Vagina (tissue), 2 donors: ENCODE measurements around the gene NME4. TPM values are rescaled to one million over a fixed set of nuclear protein-coding genes. Genes with fewer than 3 reads are reported as not detected.

ENCODE experiments used
- DNase-seq, 2 donors: peaks; one replicate each; pipeline ENCODE4 v3.0.0-alpha.2; 2017; ENCODE audit errors: extremely low spot score in 2 of 2
- H3K27ac ChIP-seq: fragments of 200-600 bp; sonication (generic); one replicate; pipeline ENCODE4 v1.5.1; 2019
- H3K27me3 ChIP-seq: fragments of 200-600 bp; sonication (generic); one replicate; pipeline ENCODE4 v1.5.1; 2019
- H3K36me3 ChIP-seq, 2 donors: fragments of 200-600 bp; sonication (generic); one replicate each; pipeline ENCODE4 v1.5.1; 2017 to 2019
- H3K4me1 ChIP-seq: fragments of 200-600 bp; sonication (generic); one replicate; pipeline ENCODE4 v1.5.1; 2019
- H3K4me3 ChIP-seq, 2 donors: fragments of 200-600 bp; sonication (generic); 1 replicate in 1 of 2; 2 replicates in 1 of 2; pipeline ENCODE4 v1.5.1; 2016 to 2019
- H3K9me3 ChIP-seq: fragments of 200-600 bp; sonication (generic); one replicate; pipeline ENCODE4 v1.5.1; 2019
- POLR2A ChIP-seq, 2 donors: fragments of 450-650 bp; IDR thresholded peaks; one replicate each; pipeline ENCODE4 v1.6.1; 2017; ENCODE audit warnings: antibody characterized with exemption in 2 of 2, mild to moderate bottlenecking in 2 of 2, moderate library complexity in 2 of 2
- POLR2AphosphoS5 ChIP-seq, 2 donors: sonication (generic); formaldehyde crosslinking; IDR thresholded peaks; one replicate each; pipeline ENCODE4 v1.9.0; 2017; ENCODE audit warnings: antibody characterized with exemption in 2 of 2, mild to moderate bottlenecking in 2 of 2, low read depth in 1 of 2; ENCODE audit not compliant: insufficient read depth in 1 of 2
- intact Hi-C: fragments of 100-400 bp; cut with DNase I; formaldehyde crosslinking; loops from one replicate; pipeline ENCODE4 v1.15.1; 2023
- total RNA-seq: library from RNA; depleted of rRNA; stranded (reverse); fragments of >200 nt; gene quantifications from one replicate; pipeline ENCODE4 v1.2.3, GENCODE V29; 2016
- TF ChIP-seq, protein P1 (sequence below), 3 experiments: fragments of 450-650 bp in 2 of 3; fragments of 200-600 bp in 1 of 3; sonication (generic) in 1 of 3; IDR thresholded peaks; one replicate each; pipeline ENCODE4 v1.5.1; 2017 to 2019; ENCODE audit warnings: antibody characterized with exemption in 3 of 3, mild to moderate bottlenecking in 2 of 3, moderate library complexity in 2 of 3

The NME4 gene
- total RNA-seq, 1 donor from 2014 or later = 88.6 TPM

- peaks cover 27% of the 10 kb centered on the region for H3K4me1 ChIP-seq
- H3K27ac ChIP-seq = no peak overlapping the region
- no peaks in the 10 kb centered on the region for H3K27me3 ChIP-seq
- no peak for DNase-seq
- intact Hi-C loops = no loop called here
- TF ChIP-seq, protein P1, sequence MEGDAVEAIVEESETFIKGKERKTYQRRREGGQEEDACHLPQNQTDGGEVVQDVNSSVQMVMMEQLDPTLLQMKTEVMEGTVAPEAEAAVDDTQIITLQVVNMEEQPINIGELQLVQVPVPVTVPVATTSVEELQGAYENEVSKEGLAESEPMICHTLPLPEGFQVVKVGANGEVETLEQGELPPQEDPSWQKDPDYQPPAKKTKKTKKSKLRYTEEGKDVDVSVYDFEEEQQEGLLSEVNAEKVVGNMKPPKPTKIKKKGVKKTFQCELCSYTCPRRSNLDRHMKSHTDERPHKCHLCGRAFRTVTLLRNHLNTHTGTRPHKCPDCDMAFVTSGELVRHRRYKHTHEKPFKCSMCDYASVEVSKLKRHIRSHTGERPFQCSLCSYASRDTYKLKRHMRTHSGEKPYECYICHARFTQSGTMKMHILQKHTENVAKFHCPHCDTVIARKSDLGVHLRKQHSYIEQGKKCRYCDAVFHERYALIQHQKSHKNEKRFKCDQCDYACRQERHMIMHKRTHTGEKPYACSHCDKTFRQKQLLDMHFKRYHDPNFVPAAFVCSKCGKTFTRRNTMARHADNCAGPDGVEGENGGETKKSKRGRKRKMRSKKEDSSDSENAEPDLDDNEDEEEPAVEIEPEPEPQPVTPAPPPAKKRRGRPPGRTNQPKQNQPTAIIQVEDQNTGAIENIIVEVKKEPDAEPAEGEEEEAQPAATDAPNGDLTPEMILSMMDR (IDR thresholded peaks at IDR 0.05) = no peak
- no peak for TF ChIP-seq POLR2AphosphoS5 (IDR thresholded peaks at IDR 0.05; ENCODE audit: insufficient read depth in 1 of 2, low read depth in 1 of 2)
- TF ChIP-seq POLR2A (IDR thresholded peaks at IDR 0.05) = no peak
- no peaks in the 10 kb centered on the region for H3K9me3 ChIP-seq
- no peaks in the 10 kb centered on the region for H3K36me3 ChIP-seq
- no peak overlapping the region for H3K4me3 ChIP-seq
Observed at GRCh38 chr16:354971-355461, 42.0 kb upstream of the NME4 start.

- TF ChIP-seq POLR2AphosphoS5 (IDR thresholded peaks at IDR 0.05; ENCODE audit: insufficient read depth in 1 of 2, low read depth in 1 of 2) (no peak), POLR2A (IDR thresholded peaks at IDR 0.05) (no peak)
- TF ChIP-seq, protein P1 (IDR thresholded peaks at IDR 0.05) = no peak
- peaks cover 11% of the 10 kb centered on the region for H3K4me1 ChIP-seq
- no peaks in the 10 kb centered on the region for H3K9me3 ChIP-seq
- no peak overlapping the region for H3K4me3 ChIP-seq
- intact Hi-C loops = no loop called here
- H3K27me3 ChIP-seq = no peaks in the 10 kb centered on the region
- no peaks in the 10 kb centered on the region for H3K36me3 ChIP-seq
- H3K27ac ChIP-seq = no peak overlapping the region
- no peak for DNase-seq
Observed at GRCh38 chr16:356741-357140, 40.3 kb upstream of the NME4 start.

GRCh38 chr16:359067-359763, 37.8 kb upstream of the NME4 start:
- TF ChIP-seq, protein P1 (IDR thresholded peaks at IDR 0.05) = no peak
- no peak for TF ChIP-seq POLR2AphosphoS5 (IDR thresholded peaks at IDR 0.05; ENCODE audit: insufficient read depth in 1 of 2, low read depth in 1 of 2)
- no peak for TF ChIP-seq POLR2A (IDR thresholded peaks at IDR 0.05)
- H3K4me3 ChIP-seq = no peak overlapping the region
- H3K27me3 ChIP-seq = no peaks in the 10 kb centered on the region
- H3K4me1 ChIP-seq = no peaks in the 10 kb centered on the region
- no peaks in the 10 kb centered on the region for H3K36me3 ChIP-seq
- H3K9me3 ChIP-seq = no peaks in the 10 kb centered on the region
- no peak for DNase-seq
- no peak overlapping the region for H3K27ac ChIP-seq
- intact Hi-C loops = no loop called here

- intact Hi-C loops = no loop called here
- Histone ChIP-seq H3K36me3 (no peaks in the 10 kb centered on the region), H3K27ac (no peak overlapping the region), H3K9me3 (no peaks in the 10 kb centered on the region), H3K4me3 (no peak overlapping the region), H3K4me1 (no peaks in the 10 kb centered on the region), H3K27me3 (no peaks in the 10 kb centered on the region)
- DNase-seq = no peak
- TF ChIP-seq POLR2AphosphoS5 (IDR thresholded peaks at IDR 0.05; ENCODE audit: insufficient read depth in 1 of 2, low read depth in 1 of 2) (no peak), POLR2A (IDR thresholded peaks at IDR 0.05) (no peak)
- TF ChIP-seq, protein P1 (IDR thresholded peaks at IDR 0.05) = no peak
Observed at GRCh38 chr16:359871-360697, 36.9 kb upstream of the NME4 start.
